Amniotic epithelial cell (primary cell): ENCODE measurements around the gene SERPINC1.
"Not testable (repeated sequence)": the region's sequence is repeated elsewhere in the genome, so short reads cannot be mapped to it uniquely, and the experiment has no call there.

Experiments
- DNase-seq: peaks from one replicate; pipeline ENCODE4 v3.0.0-alpha.2; 2010; ENCODE audit warnings: low read depth

Gene SERPINC1

DNA sequence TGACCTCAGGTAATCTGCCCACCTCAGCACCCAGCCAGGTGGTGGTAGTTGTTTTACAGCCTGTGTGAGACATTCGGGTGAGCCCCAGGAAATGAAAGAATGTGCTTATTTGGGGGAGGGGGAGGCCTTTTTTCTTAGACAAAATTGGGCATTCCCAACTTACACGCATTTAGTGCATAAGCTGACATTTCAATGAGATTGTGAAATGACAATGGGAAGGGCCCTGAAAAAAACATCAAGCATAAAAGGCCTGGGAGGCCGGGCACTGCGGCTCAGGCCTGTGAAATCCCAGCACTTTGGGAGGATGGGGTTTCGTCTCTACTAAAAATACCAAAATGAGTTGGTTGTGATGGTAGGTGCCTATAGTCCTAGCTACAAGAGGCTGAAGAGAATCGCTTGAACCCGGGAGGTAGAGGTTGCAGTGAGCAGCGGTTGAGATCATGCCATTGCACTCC, 54.3 kb downstream of the SERPINC1 start:
- DNase-seq: no peak

DNA sequence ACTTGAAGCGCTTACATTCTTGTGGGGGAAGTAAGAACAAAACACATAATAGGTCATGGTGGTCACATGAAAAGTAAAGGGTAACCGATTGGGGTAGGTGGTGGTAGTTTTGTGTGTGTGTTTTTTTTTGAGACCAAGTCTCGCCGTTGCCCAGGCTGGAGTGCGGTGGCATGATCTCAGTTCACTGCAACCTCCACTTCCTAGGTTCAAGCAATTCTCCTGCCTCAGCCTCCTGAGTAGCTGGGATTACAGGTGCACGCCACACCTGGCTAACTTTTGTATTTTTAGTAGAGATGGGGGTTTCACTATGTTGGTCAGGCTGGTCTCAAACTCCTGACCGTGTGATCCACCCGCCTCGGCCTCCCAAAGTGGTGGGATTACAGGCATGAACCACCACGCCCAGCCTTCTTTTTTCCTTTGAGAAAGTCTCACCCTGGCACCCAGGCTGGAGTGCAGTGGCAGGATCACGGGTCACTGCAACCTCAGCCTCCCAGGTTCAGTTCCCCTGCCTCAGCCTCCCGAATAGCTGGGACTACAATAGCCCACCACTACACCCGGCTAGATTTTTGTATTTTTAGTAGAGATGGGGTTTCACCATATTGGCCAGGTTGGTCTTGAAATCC, 54.9 kb downstream of the SERPINC1 start:
- not testable (repeated sequence) for DNase-seq

DNA sequence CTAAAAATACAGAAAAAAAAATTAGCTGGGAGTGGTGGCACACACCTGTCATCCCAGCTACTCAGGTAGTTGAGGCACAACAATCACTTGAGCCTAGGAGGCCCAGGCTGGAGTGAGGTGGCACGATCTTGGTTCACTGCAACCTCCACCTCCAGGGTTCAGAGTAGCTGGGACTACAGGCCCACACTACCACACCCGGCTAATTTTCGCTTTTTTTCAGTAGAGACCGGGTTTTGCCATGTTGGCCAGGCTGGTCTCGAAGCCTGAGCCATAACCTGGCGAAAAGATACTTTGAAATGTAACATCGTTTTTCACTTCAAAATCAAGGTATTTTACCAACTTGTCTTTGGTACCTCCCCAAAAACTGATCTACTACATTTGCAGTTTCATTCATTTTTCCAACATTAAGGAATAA, 55.4 kb downstream of the SERPINC1 start:
- DNase-seq: no peak

DNA sequence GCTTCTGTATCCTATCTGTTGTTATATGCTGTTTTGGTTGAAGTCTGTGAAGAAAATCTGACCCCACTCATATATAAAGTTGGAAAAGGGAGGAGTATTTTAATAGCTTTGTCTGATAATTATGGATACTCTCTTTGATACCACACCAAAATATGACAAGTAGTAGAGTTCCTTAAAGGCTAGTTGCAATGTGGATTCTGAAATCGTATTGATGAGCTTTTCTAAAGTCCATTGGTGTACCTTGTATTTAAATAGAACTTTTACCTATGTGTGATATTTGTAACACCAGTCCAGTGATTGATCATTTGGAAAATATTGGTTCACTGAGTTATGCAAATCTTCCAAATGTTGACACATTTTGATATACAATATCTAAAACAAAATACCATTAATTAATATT, 57.1 kb downstream of the SERPINC1 start:
- no peak for DNase-seq

DNA sequence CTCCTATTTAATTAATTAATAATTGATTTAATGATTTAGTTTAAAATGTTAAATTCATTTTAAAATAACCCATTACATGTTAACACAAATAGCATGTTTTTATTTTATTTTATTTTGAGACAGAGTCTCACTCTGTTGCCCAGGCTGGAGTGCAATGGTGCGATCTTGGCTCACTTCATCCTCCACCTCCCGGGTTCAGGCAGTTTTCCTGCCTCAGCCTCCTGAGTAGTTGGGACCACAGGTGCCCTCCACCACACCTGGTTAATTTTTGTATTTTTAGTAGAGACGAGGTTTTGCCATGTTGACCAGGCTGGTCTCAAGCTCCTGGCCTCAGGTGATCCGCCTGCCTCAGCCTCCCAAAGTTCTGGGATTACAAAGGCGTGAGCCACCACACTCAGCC, 57.6 kb downstream of the SERPINC1 start:
- DNase-seq: not testable (repeated sequence)

DNA sequence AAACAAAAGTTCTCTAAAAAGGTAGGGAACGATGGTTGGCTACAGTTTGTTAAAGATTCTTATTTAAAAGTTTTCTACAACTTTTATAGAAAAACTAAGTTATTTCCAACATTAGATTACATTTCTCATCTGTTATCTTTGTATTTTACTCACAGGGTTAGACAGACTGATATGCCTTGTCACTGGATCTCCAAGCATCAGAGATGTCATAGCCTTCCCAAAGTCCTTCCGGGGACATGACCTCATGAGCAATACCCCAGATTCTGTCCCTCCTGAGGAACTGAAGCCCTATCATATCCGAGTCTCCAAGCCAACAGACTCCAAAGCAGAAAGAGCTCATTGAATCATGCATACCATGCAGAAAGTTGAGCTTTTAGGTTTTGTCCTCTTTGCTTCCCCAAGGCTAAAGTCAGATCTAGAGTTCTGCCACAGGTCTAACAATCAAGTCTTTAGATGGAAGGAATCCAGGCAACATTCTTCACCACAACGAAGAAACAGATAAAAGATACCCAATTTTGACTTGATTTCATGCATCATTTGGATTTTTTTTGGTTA, 59.7 kb downstream of the SERPINC1 start:
- no peak for DNase-seq

DNA sequence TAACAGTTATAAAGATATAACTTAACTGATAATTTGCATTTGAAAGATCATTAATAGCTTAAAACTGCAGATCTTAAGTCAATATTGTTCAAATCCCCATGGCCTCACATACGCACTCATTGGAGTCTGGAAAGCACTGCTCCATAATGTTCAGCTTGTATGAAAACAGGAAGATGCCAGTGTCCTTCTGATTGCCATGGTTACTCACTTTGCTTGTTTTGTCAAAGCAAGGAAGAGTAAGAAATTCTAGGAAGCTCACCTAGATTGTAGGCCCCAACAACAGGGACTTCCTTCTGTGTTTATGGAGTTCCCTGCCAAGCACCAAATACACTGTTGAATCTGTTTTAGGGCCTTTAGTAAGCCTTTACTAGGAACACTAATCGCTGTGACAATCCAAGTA, 60.2 kb downstream of the SERPINC1 start:
- no peak for DNase-seq

DNA sequence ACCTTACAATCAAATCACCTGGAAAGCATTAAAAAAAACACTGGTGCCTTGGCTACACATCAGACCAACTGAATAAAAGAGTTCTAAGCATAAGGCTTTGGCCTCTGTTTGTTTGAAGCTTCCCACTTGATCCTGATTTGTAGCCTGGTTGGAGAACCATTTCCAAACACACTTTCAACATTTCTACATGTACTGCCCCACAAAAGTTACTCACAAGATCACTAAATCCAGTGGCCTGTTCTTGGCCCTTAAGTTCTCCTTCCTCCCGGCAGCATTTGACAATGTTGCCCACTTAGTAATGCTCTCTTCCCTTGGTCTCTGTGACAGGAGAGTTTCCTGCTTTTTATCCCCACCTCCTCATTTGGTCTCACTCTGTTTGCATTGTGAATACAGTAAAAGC, 61.1 kb downstream of the SERPINC1 start:
- DNase-seq: peak; percentile 60
